K562 (cell line): ENCODE measurements around the gene CDK5RAP3. TPM values are rescaled to one million over a fixed set of nuclear protein-coding genes. Genes with fewer than 3 reads are reported as not detected.

Source experiments
- COPS2 ChIP-seq: fragments of 450-650 bp; conservative IDR thresholded peaks from 2 replicates; pipeline ENCODE4 v1.6.1; 2016; ENCODE audit warnings: mild to moderate bottlenecking, moderate library complexity
- IFI16 ChIP-seq: fragments of 250-450 bp; sonication (Bioruptor Pico); IDR thresholded peaks from 2 replicates; pipeline ENCODE4 v2.1.2; 2022; ENCODE audit warnings: mild to moderate bottlenecking, inconsistent platforms
- POLR2AphosphoS5 ChIP-seq: IDR thresholded peaks from 2 replicates; pipeline ENCODE4 v1.6.1; 2011; ENCODE audit warnings: mild to moderate bottlenecking, low read depth, low read length, moderate library complexity; ENCODE audit not compliant: control insufficient read depth, insufficient read depth
- ZBTB7A ChIP-seq: IDR thresholded peaks from 2 replicates; pipeline ENCODE4 v1.6.1; 2011; ENCODE audit warnings: low read depth, mild to moderate bottlenecking, low read length, moderate library complexity, borderline replicate concordance; ENCODE audit not compliant: control insufficient read depth
- ZNF586 ChIP-seq: fragments of 450-650 bp; formaldehyde crosslinking; conservative IDR thresholded peaks from 2 replicates; pipeline ENCODE4 v1.4.0; 2020; ENCODE audit warnings: mild to moderate bottlenecking, moderate library complexity
- polyA plus RNA-seq, 8 experiments: library from polyadenylated mRNA; depleted of rRNA in 4 of 8; stranded (reverse) in 5 of 8; unstranded in 3 of 8; fragments of >200 nt; fragmentation: Nextera tagmentation in 2 of 8; fragmentation: Illumina TruSeq in 1 of 8; extraction: Ambion mirVana in 2 of 8; extraction: Trizol in 1 of 8; gene quantifications; 2 replicates each; pipeline versions ENCODE4 v1.2.1 to v1.2.3, GENCODE V29; 2011 to 2014; ENCODE audit warnings: inconsistent platforms in 1 of 8, missing spikeins in 1 of 8
- total RNA-seq, 7 experiments: library from RNA; depleted of rRNA in 6 of 7; stranded (reverse); fragments of >200 nt in 6 of 7; fragmentation: Illumina TruSeq in 2 of 7; extraction: Trizol in 2 of 7; gene quantifications; 2 replicates each; pipeline versions ENCODE4 v1.2.1 to v1.2.3, GENCODE V29; 2011 to 2021; ENCODE audit warnings: low replicate concordance in 1 of 7
- TF ChIP-seq, protein P1 (sequence below): IDR thresholded peaks from 2 replicates; pipeline ENCODE4 v1.6.1; 2011; ENCODE audit warnings: borderline replicate concordance, low read depth, mild to moderate bottlenecking, moderate library complexity, low read length; ENCODE audit not compliant: insufficient read depth, poor library complexity, severe bottlenecking
- TF ChIP-seq, protein P2 (sequence below): fragments of 450-650 bp; formaldehyde crosslinking; IDR thresholded peaks from 2 replicates; pipeline ENCODE4 v1.4.0; 2020; ENCODE audit warnings: mild to moderate bottlenecking, moderate library complexity
- TF ChIP-seq, protein P3 (sequence below): fragments of 150-350 bp; IDR thresholded peaks from 2 replicates; pipeline ENCODE4 v1.6.1; 2014; ENCODE audit warnings: low read depth, mild to moderate bottlenecking, low read length, borderline replicate concordance

Gene CDK5RAP3
- total and polyA plus RNA-seq, 9 of the 15 experiments (the other 6 are each of a cell fraction or from before 2014, with no cell fraction given): 44.2 to 202 (median 91.5) TPM

DNA sequence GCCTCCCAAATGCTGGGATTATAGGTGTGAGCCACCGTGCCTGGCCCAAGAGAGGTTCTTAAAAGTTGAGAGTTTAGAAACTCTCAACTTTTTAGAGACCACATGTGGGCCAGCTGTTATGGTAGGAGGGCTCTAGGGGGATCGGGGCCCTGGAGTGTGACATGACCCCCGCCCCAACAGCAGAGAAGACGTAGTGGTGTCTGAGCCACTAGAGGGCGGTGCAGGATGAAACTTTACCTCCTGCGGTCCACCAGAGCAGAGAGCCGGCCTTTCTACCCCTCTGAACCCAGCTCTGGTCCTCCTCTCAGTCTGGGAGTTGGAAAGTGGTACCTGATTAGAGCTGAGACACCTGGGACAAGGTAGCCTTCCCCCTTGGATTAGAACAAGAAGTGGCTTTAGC lies 7.4 kb downstream of the CDK5RAP3 start (continued):
- TF ChIP-seq, protein P1, sequence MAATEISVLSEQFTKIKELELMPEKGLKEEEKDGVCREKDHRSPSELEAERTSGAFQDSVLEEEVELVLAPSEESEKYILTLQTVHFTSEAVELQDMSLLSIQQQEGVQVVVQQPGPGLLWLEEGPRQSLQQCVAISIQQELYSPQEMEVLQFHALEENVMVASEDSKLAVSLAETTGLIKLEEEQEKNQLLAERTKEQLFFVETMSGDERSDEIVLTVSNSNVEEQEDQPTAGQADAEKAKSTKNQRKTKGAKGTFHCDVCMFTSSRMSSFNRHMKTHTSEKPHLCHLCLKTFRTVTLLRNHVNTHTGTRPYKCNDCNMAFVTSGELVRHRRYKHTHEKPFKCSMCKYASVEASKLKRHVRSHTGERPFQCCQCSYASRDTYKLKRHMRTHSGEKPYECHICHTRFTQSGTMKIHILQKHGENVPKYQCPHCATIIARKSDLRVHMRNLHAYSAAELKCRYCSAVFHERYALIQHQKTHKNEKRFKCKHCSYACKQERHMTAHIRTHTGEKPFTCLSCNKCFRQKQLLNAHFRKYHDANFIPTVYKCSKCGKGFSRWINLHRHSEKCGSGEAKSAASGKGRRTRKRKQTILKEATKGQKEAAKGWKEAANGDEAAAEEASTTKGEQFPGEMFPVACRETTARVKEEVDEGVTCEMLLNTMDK: peak; percentile 59
- TF ChIP-seq POLR2AphosphoS5 (no peak), ZNF586 (no peak), IFI16 (no peak), ZBTB7A (peak; percentile 69), COPS2 (no peak)
- TF ChIP-seq, protein P2, sequence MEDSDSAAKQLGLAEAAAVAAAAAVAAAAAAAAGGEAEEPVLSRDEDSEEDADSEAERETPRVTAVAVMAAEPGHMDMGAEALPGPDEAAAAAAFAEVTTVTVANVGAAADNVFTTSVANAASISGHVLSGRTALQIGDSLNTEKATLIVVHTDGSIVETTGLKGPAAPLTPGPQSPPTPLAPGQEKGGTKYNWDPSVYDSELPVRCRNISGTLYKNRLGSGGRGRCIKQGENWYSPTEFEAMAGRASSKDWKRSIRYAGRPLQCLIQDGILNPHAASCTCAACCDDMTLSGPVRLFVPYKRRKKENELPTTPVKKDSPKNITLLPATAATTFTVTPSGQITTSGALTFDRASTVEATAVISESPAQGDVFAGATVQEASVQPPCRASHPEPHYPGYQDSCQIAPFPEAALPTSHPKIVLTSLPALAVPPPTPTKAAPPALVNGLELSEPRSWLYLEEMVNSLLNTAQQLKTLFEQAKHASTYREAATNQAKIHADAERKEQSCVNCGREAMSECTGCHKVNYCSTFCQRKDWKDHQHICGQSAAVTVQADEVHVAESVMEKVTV (CRISPR knock-in tag): peak; percentile 63; the same call in 1 of the 2 replicates
- TF ChIP-seq, protein P3, sequence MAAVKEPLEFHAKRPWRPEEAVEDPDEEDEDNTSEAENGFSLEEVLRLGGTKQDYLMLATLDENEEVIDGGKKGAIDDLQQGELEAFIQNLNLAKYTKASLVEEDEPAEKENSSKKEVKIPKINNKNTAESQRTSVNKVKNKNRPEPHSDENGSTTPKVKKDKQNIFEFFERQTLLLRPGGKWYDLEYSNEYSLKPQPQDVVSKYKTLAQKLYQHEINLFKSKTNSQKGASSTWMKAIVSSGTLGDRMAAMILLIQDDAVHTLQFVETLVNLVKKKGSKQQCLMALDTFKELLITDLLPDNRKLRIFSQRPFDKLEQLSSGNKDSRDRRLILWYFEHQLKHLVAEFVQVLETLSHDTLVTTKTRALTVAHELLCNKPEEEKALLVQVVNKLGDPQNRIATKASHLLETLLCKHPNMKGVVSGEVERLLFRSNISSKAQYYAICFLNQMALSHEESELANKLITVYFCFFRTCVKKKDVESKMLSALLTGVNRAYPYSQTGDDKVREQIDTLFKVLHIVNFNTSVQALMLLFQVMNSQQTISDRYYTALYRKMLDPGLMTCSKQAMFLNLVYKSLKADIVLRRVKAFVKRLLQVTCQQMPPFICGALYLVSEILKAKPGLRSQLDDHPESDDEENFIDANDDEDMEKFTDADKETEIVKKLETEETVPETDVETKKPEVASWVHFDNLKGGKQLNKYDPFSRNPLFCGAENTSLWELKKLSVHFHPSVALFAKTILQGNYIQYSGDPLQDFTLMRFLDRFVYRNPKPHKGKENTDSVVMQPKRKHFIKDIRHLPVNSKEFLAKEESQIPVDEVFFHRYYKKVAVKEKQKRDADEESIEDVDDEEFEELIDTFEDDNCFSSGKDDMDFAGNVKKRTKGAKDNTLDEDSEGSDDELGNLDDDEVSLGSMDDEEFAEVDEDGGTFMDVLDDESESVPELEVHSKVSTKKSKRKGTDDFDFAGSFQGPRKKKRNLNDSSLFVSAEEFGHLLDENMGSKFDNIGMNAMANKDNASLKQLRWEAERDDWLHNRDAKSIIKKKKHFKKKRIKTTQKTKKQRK: no peak
